ENCODE measurements around the gene CRTC1.

CRTC1 gene

DNA sequence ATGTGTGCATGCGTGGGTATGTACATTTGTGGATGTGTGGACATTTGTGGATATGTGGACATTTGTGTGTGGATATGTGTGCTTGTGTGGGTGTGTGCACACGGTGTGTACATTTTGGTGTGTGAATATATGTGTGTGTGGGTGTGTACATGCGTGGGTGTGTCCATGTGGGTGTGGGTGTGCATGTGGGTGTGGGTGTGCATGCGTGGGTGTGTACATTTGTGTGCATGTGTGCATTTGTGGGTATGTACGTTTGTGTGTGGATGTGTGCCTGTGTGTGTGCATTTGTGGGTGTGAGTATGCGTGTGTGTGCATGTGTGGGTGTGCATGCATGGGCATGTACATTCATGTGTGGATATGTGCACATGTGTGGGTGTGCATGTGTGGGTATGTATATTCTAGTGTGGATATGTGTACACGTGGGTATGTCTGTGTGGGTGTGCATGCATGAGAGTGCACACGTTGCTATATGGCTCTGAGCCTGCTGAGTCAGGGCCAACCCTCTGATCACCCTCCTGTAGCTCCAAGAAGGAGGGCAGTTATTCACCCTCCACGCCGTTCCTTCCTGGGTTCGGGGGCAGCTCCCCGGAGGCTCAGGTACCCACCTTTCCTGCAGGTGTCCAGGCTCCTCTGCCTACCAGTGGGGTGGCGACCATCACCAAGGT lies 87.3 kb downstream of the CRTC1 start:
- DNase-seq (ENCODE audit: low read depth), result no peak

DNA sequence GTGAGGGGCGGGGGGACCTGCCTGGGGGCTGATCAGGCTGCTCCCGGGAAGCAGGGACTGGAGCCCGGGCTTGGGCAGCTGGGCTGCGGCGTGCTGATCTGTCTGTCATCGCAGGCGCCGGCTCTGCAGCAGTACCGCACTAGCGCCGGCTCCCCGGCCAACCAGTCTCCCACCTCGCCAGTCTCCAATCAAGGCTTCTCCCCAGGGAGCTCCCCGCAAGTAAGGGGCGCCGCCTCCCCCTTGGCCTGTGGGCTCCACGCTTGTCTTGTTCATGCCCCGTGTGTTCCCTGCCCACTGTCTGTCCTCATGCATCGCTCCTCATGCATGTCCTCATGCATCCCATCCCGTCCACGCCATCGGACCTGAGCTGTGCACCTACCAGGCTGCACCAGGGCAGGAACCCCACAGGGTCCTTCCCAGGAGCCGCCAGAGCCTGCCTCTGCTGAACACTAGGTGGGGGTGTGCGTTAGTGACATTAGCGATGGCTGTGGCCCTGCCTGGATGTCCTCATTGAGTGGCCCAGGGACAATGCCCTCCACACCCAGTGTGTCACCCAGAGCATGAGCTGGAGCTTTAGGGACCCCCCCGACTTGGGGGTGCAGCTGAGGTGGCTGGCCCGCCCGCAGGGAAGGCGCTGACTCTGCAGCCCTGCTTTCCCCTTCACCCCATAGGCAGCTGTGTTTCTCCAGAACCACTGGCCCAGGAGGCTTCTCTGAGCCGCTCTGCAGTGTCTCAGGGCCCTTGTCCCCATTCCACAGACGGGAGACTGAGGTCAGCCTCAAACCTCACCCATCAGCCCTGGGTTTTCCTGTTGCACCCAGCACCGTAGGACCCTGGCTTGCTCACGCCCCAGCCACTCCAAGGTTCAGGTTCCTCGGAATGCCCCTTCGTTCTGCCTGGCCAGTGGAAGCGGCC lies 88.1 kb downstream of the CRTC1 start:
- DNase-seq (ENCODE audit: low read depth), result no peak

DNA sequence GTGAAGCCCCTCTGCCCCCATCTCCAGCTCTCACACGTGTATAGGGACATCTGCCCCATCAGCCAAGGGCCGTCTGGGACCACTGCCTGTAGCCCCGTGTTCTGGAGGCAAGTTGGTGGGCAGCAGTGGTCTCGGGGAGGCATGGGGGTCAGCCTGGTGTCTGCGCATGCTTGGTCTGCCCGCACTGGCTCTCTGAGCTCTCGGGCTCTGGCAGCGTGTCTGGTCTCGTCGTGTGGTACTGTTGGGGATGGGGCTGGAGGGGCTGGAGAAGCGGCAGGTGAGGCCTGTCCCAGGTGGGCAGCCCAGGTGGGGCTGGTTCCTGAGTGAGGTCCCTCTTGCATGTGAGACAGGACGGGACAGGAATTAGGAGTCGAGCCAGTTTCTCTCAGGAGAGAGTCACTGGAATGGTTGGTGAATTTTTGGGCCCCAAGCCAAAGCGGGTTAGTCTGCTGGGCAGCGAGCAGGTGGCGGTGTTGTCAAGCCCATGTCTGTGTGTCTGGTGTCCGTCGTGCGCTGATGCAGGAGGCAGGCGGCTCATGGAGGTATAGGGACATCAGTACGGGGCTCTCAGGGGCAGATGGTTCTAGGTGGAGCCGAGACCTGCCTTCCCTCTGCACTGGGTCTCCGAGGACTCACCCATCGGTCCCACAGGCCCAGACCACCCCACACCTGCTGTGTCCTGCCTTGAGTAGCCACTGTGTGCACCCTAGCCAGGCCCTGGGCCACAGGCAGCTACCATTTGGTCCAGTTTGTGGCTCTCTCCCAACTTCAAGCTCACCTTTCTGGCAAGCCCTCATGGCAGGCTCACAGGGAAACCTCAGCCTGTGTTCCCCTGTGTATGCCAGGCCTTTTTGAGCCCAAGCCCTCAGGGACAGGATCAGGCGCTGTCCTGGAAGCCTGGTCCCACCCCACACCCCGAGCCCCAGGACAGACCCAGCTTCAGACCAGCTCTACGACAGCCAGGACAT lies 89.4 kb downstream of the CRTC1 start:
- DNase-seq (ENCODE audit: low read depth), result no peak

DNA sequence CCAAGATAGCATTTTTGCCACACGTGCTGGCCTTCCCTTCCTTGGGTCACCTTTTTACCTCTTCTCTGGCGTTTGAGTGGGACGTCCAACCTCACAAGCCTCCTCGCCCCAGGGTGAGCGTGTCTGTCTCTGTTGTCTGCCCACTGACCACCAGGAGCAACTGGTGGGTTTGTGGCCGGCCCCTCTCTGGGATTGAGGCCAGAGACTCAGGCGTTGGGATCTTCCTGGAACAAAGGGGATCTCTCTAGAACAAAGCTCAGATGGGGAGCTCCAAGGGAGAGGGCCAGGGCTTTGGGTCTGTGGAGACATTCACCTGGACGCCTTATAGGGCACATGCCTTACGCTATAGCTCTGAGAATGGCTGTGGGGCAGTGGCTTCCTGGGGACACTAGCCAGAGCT lies 90.2 kb downstream of the CRTC1 start:
- no peak for DNase-seq (ENCODE audit: low read depth)

DNA sequence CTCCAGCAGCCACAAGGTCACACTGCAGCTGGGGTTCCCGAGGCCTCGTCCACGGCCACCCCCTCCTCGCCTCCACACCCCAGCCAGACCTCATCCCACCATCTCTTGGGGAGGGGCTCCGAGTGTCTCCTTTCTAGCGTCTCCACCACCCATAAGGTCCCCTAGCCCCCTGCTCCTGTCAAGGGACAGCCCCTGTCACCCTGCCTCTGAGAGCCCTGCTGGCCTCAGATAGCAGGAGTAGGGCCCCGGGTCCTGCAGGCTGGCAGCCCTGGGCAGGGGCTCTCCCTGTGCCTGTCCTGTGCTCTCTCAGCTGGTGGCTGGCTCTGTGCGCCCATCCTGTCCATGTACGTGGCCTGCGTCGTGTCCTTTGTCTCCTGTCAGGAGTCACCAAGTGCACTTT lies 90.6 kb downstream of the CRTC1 start:
- no peak for DNase-seq (ENCODE audit: low read depth)

DNA sequence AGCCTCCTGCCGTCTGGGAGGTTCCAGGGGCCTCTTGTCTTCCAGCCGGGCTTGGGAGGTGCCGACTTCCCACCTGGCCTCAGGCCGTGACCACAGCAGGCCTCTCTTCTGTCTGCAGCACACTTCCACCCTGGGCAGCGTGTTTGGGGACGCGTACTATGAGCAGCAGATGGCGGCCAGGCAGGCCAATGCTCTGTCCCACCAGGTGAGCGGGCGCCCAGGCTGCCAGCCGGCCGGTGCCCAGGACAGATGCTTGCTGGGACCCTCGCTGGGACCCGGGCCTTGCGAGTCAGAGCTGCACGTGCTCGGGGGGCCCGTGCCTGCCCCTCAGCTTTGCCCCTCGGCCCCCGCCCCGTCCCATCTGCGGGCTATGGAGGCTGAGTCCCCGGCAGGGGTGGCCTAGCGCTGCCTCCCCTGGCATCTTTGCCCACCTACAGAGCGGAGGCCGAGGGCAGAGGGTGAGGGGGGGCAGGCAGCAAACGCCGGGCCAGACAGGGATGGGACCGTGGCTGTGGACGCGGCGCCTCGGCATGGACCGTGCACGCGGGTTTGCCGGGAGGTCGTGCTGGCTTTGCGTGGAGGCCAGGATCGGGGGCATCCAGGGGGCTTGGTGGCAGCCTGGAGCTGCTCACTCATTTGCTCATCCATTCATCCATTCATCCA lies 91.4 kb downstream of the CRTC1 start:
- DNase-seq (ENCODE audit: low read depth), result no peak

DNA sequence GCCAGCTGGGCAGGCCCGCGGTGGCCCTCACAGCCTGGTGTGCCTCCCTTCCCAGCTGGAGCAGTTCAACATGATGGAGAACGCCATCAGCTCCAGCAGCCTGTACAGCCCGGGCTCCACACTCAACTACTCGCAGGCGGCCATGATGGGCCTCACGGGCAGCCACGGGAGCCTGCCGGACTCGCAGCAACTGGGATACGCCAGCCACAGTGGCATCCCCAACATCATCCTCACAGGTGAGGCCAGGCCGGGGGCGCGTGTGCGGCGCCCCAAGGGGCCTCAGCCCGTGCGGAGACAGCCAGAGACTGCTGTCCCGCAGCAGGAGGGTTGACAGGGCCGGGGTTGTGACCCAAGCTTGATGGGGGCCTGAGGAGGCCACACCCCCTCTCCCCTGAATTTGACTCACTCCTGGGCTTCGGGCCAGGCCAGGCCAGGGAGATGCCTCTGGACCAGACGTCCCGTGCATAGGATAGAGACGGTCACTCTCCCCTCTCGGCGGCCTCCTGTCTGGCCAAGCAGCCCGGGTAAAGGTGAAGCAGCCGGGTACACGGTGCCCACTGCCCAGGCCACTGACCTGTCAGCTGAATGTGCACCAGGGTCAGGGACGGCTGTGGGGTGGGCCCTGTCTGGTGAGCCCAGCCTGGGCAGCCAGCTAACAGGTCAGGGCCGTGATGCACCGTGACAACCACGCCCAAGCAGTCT lies 92.3 kb downstream of the CRTC1 start:
- no peak for DNase-seq (ENCODE audit: low read depth)

DNA sequence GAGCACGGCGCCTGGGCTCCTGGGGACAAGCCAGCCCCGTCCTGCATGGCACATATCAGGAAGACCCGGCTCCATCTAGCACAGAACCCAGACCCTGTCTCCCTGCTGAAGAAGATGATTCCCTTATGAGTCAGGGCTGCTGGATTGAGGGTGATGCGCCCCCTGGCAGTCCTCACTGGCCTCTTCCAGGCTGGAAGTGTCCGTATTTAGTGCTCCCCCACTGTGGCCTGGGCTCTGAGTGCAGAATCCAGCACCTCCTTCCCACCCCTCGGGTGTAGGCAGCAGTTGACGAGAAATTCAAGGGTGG lies 92.8 kb downstream of the CRTC1 start:
- no peak for DNase-seq (ENCODE audit: low read depth)

DNA sequence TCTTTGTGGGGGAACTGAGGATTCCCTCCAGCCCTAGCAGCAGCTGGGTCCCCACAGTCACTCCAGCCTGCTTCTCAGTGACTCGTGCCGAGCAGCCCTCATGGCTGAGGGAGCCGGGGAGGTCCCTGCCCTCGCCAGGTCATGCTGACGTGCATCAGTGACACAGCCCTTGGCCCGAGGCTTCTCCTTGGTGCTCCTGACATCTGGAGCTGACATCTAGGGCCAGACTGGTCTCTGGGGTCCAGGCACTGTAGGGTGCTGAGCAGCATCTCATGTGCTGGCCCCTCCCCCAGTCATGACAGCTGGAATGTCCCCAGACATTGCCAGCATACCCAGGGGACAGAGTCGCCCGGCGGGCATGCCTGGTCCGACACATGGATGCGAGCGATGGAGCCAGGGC lies 93.3 kb downstream of the CRTC1 start:
- no peak for DNase-seq (ENCODE audit: low read depth)

DNA sequence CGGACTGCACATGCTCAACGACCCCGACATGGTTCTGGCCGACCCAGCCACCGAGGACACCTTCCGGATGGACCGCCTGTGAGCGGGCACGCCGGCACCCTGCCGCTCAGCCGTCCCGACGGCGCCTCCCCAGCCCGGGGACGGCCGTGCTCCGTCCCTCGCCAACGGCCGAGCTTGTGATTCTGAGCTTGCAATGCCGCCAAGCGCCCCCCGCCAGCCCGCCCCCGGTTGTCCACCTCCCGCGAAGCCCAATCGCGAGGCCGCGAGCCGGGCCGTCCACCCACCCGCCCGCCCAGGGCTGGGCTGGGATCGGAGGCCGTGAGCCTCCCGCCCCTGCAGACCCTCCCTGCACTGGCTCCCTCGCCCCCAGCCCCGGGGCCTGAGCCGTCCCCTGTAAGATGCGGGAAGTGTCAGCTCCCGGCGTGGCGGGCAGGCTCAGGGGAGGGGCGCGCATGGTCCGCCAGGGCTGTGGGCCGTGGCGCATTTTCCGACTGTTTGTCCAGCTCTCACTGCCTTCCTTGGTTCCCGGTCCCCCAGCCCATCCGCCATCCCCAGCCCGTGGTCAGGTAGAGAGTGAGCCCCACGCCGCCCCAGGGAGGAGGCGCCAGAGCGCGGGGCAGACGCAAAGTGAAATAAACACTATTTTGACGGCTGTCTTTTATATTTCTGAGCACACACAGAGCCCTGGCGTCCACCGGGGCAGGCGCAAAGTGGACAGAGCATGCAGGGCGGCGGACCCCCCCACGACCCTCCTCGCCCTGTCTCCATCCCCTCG lies 94.0 kb downstream of the CRTC1 start:
- DNase-seq (ENCODE audit: low read depth), result no peak

DNA sequence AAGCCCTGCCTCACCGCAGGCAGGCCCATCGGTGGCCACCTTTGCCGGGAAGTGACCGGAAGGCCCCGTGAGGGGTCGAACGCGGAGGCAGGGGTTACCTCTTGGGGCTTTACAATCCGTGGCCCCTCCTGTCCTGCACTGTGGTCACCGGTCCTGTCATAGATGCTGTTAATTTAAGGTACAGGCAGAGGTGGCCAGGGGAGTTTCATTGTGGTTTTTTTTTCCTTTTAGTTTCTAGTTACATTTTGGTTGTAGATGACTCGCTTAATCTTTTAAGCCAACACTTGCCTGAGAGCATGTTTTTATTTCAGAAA lies 94.6 kb downstream of the CRTC1 start:
- no peak for DNase-seq (ENCODE audit: low read depth)

DNA sequence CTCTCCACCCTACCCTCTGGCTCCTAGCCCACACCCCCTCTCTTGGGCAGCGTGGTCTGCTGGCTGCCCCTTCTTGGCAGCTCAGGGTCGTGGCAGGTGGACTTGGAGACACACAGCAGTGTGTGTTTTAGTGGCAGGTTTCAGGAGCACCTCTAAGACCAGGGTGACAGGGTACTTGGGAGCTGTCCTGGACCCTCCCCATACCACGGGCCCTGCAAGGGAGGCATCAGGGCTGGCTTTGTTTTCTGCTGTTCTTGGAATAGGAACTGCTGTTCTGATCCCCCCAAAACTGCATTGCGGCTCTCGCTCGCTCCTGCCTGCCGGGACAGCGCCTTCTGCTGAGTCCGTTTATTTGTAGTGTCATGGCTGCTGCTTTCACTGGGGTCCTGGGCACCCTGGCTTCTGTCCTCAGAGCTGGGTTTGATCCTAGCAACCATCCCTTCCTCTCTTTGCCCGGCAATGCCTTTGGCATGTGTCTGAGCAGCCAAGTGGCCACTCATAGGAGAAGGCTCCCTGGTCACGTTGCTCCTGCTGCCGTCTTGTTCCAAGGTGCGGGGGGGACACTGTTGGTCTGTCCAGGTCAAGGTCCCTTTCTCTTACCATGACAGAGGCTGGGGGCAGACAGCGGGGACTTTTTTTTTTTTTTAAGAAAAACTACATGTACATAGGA lies 95.5 kb downstream of the CRTC1 start:
- DNase-seq (ENCODE audit: low read depth), result no peak

DNA sequence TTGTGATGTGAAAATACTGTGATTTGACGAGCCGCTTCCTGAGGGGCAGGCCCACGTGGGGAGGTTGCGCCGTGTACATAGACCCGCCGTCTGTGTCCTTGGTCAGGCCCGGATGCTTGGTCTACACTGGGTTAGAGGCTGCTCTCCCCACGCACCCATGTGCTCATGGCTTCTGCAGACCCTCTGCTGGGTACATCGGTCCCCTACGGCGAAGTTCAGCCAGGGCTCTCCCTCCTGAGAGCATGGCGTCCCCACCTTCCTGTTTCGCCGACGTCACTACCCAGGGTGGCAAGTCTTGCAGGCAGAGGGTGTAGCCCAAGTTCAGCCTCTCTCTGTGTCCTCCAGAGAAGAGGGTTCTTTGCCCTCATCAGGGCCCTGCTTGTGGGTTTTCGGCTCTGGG lies 96.6 kb downstream of the CRTC1 start:
- DNase-seq (ENCODE audit: low read depth), result no peak

DNA sequence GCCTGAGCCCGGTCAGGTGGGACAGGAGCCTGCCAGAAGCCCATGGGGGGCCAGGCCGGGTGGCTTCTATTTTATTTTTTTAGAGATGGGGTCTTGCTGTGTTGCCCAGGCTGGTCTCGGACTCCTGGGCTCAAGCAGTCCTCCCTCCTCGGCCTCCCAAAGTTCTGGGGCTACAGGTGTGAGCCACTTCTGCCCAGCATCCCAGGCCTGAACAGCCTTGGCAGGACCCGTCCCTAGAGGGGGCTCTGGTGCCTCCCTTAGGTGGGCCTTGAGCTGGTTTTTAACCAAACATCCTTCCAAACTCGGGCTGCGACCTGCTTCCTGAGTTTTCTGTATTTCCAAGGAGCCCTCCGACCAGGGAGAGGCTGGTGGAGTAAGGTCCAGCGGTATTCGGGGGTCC lies 97.2 kb downstream of the CRTC1 start:
- DNase-seq (ENCODE audit: low read depth), result no peak

DNA sequence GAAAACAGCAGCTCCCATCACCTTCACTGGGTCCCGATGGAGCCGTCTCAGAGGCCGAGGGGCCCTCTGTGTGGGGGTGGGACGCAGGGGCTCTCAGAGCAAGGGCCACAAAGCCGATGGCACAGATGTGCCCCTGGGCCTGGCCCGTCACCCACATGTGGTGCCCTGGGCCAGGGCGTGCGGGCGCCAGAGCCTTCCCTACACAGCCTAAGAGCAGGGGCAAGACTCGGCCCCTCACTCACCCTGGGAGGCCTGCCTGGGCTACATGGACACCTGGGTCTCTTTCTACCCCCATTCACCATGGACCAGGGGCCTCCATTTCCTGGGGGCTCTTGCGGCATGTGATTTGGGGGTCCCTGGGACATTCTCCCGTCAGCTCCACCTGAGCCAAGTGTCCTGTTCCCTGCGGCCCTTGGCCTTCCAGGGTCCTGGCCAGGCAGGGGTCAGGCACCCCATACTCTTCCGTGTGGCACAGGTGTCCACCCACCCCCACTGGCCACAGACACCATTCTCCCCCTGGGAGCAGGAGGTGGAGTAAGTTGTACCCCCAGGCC lies 97.6 kb downstream of the CRTC1 start:
- DNase-seq (ENCODE audit: low read depth), result no peak

DNA sequence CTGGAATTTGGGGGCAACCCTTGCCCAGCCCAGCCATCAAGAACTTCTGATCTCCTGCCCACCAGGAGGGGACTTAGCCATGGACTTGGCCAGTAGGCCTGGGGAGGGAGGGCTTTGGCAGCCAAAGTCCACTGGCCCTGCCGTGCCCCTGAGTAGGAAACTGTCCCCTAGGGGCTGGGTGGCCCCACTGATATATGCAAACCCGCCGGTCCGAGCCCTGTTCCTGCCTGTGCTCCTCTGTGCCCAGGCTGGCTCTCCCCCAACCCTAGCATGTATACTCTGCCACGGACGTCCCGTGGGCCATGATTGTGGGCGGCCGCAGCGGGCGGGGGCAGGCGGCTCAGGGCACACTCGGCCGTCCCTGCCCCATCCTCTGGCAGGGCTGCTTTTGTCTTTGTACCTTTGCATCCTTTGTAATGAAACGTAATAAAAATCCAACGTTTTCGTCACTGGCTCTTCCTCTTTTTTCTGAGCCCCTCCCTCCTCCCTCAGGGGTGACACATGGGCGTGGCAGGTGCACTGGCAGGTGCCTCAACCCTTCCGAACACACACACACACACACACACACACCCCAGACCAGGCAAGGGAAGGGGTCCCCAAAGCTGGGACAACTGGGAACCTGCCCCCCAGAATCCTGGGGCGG lies 98.5 kb downstream of the CRTC1 start:
- no peak for DNase-seq (ENCODE audit: low read depth)

DNA sequence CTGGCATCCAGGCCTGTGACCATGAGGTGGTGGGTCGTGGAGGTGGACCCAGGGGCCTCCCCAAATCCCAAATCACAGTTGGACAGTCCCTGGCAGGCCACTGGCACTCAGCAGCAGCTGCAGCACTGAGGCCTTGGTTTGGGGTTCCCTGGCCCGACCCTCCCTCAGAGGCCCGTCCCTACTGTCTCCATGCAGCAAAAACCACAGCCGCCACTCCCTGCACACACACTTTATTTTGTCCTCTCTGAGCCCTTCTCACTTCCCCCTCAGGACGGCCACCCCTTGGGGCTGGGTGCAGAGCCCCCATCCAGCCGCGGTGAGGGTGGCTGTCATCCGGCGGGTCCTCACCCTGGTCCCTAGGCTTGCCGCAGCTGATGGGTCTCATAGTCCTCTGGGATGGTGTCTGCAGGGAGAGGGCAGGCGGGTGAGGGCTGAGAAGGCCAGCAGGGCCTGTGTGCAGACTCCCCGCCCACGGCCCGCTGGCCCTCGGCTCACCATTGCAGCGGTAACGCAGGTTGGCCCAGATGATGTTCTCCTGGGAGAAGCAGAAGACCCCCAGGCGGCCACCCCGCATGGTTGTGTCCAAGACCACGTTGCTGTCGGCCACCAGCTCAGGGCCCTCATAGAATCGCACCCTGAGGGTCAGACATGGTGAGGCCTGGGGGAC lies 99.2 kb downstream of the CRTC1 start:
- DNase-seq (ENCODE audit: low read depth), result no peak

DNA sequence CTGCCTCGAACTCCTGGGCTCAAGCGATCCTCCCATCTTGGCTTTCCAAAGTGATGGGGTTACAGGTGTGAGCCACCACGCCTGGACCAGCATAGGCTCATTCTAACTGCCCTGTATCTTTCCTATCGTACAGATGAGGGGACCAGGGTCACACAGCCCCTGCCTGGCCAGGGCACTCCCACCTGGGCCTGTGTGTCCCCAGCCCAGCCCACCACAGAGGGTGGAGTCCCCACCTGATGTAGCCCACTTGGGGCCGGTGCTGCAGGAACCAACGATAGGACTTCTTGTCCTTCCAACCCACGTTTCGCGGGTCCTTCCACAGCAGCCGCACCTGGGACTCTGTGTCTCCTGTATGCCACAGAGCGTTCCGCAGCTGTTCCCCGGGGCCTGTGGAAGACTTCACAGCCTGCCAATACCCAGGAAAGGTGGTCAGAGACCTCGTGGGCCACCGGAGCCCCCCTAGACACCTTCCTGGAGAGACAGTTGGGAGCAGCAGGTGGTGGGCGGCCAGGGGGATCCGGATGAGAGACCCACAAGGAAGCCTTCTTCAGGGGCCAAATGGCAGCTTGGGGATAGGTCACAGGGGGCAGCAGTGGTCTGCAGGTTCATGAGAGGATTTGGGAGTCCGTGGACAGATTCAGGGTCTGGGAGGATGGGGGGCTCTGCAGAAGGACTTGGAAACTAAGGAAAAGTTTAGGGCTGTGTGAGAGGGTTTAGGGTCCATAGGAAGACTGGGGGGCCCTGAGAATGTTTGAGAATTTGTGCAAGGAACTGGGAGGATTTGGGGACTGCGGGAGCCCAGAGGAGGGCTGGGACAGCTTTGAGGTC lies 100.7 kb downstream of the CRTC1 start:
- no peak for DNase-seq (ENCODE audit: low read depth)

All from stimulated activated CD8-positive, alpha-beta memory T cell treated with anti-CD3 and anti-CD28 coated beads, Interleukin-4, amount 100 ng/mL, for 24 hours (primary cell).